SK-N-SH treated with all-trans-retinoic acid at 6 μM for 48 hours (cell line): ENCODE measurements around the gene LENG9.

ENCODE experiments used
- ARNTL ChIP-seq: fragments of 450-650 bp; formaldehyde crosslinking; IDR thresholded peaks from 2 replicates; pipeline ENCODE4 v1.5.0; 2020; ENCODE audit warnings: low read depth, mild to moderate bottlenecking, moderate library complexity, borderline replicate concordance
- BACH2 ChIP-seq: fragments of 250-450 bp; sonication (Bioruptor Pico); IDR thresholded peaks from 2 replicates; pipeline ENCODE4 v1.9.0; 2021; ENCODE audit warnings: mild to moderate bottlenecking, borderline replicate concordance
- ESRRG ChIP-seq: fragments of 250-450 bp; sonication (Bioruptor Pico); IDR thresholded peaks from 2 replicates; pipeline ENCODE4 v1.6.1; 2021; ENCODE audit warnings: mild to moderate bottlenecking
- GLIS3 ChIP-seq: fragments of 250-450 bp; sonication (Bioruptor Pico); IDR thresholded peaks from 2 replicates; pipeline ENCODE4 v1.5.0; 2020; ENCODE audit warnings: mild to moderate bottlenecking, moderate library complexity
- ISL1 ChIP-seq: fragments of 250-450 bp; sonication (Bioruptor Pico); IDR thresholded peaks from 2 replicates; pipeline ENCODE4 v2.1.2; 2022; ENCODE audit warnings: mild to moderate bottlenecking, moderate library complexity
- PATZ1 ChIP-seq: fragments of 250-450 bp; sonication (Bioruptor Pico); IDR thresholded peaks from 2 replicates; pipeline ENCODE4 v1.8.0; 2020; ENCODE audit warnings: mild to moderate bottlenecking, moderate library complexity, borderline replicate concordance
- RARB ChIP-seq: fragments of 250-450 bp; sonication (Bioruptor Pico); IDR thresholded peaks from 2 replicates; pipeline ENCODE4 v1.8.0; 2021; ENCODE audit warnings: mild to moderate bottlenecking, moderate library complexity
- TOX ChIP-seq: fragments of 250-450 bp; sonication (Bioruptor Pico); IDR thresholded peaks from 2 replicates; pipeline ENCODE4 v1.8.0; 2021; ENCODE audit warnings: mild to moderate bottlenecking, moderate library complexity, borderline replicate concordance
- TSHZ2 ChIP-seq: fragments of 250-450 bp; sonication (Bioruptor Pico); IDR thresholded peaks from 2 replicates; pipeline ENCODE4 v1.5.0; 2020; ENCODE audit warnings: mild to moderate bottlenecking, moderate library complexity
- ZFP3 ChIP-seq: fragments of 250-450 bp; sonication (Bioruptor Pico); IDR thresholded peaks from 2 replicates; pipeline ENCODE4 v1.5.0; 2020; ENCODE audit warnings: mild to moderate bottlenecking, moderate library complexity
- ZFP30 ChIP-seq: fragments of 450-650 bp; formaldehyde crosslinking; IDR thresholded peaks from 2 replicates; pipeline ENCODE4 v1.5.0; 2022; ENCODE audit warnings: mild to moderate bottlenecking, moderate library complexity
- ZNF565 ChIP-seq: fragments of 450-650 bp; formaldehyde crosslinking; conservative IDR thresholded peaks from 2 replicates; pipeline ENCODE4 v1.5.0; 2020; ENCODE audit warnings: low read depth, mild to moderate bottlenecking, moderate library complexity

- TF ChIP-seq ZNF565 (CRISPR knock-in tag) (no peak), ESRRG (CRISPR knock-in tag) (no peak), ZFP30 (no peak), BACH2 (CRISPR knock-in tag) (no peak), TSHZ2 (no peak), ZFP3 (CRISPR knock-in tag) (no peak), TOX (CRISPR knock-in tag) (no peak), ARNTL (no peak), RARB (CRISPR knock-in tag) (no peak), GLIS3 (CRISPR knock-in tag) (no peak), PATZ1 (CRISPR knock-in tag) (no peak), ISL1 (CRISPR knock-in tag) (no peak)
Observed at GRCh38 chr19:54475706-54476105, 12.1 kb upstream of the LENG9 start.
